Uterus (tissue), 4 donors: Measurements from ENCODE around the gene GIMAP8. TPM values are rescaled to one million over a fixed set of nuclear protein-coding genes. Genes with fewer than 3 reads are reported as not detected.

Source experiments
- DNase-seq, 2 donors: peaks; one replicate each; pipeline ENCODE4 v3.0.0-alpha.2; 2019 to 2020
- H3K27ac ChIP-seq, 2 donors: fragments of 200-600 bp; sonication (generic); 1 replicate in 1 of 2; 2 replicates in 1 of 2; pipeline ENCODE4 v1.5.1; 2016 to 2018
- H3K27me3 ChIP-seq, 2 donors: fragments of 200-600 bp; sonication (generic); one replicate each; pipeline ENCODE4 v1.5.1; 2018 to 2019; ENCODE audit warnings: control low read depth in 1 of 2
- H3K36me3 ChIP-seq, 2 donors: fragments of 200-600 bp; sonication (generic); one replicate each; pipeline ENCODE4 v1.5.1; 2019; ENCODE audit warnings: control low read depth in 1 of 2
- H3K4me1 ChIP-seq, 2 donors: fragments of 200-600 bp; sonication (generic); one replicate each; pipeline ENCODE4 v1.5.1; 2018 to 2019; ENCODE audit warnings: control low read depth in 1 of 2
- H3K4me3 ChIP-seq, 2 donors: fragments of 200-600 bp; sonication (generic); 1 replicate in 1 of 2; 2 replicates in 1 of 2; pipeline ENCODE4 v1.5.1; 2018 to 2019; ENCODE audit warnings: mild to moderate bottlenecking in 1 of 2
- H3K9me3 ChIP-seq, 2 donors: fragments of 200-600 bp; sonication (generic); one replicate each; pipeline ENCODE4 v1.5.1; 2019; ENCODE audit warnings: control low read depth in 1 of 2
- CTCF ChIP-seq, 4 experiments: fragments of 200-600 bp in 2 of 4; fragments of 450-650 bp in 2 of 4; sonication (generic) in 2 of 4; IDR thresholded peaks; one replicate each; pipeline ENCODE4 v1.5.1; 2016 to 2019; ENCODE audit warnings: antibody characterized with exemption in 4 of 4, mild to moderate bottlenecking in 2 of 4, moderate library complexity in 1 of 4
- POLR2A ChIP-seq, 2 donors: fragments of 450-650 bp; IDR thresholded peaks; one replicate each; pipeline ENCODE4 v1.6.1; 2016; ENCODE audit warnings: antibody characterized with exemption in 2 of 2, mild to moderate bottlenecking in 1 of 2, moderate library complexity in 1 of 2
- intact Hi-C: fragments of 100-400 bp; cut with DNase I; formaldehyde crosslinking; loops from one replicate; pipeline ENCODE4 v1.15.1; 2023; ENCODE audit warnings: low total_unique reads
- total RNA-seq, 4 donors: library from RNA; depleted of rRNA in 3 of 4; stranded (reverse); fragments of >200 nt in 3 of 4; gene quantifications; one replicate each; pipeline versions ENCODE4 v1.1.0 to v1.2.4, GENCODE V29; 2014 to 2023
- donor health status: DM: yes; HTN: yes; CAD: no.

The GIMAP8 gene
- total RNA-seq, 4 donors from 2014 or later, result 16.7 to 47.7 (median 25.6) TPM

GRCh38 chr7:150405584-150406311 is 44.7 kb upstream of the GIMAP8 start:
- peaks cover 8 to 9% of the 10 kb centered on the region in 2 donors for H3K4me1 ChIP-seq
- intact Hi-C loops, result no loop called here
- H3K9me3 ChIP-seq, result no peaks in the 10 kb centered on the region
- no peaks in the 10 kb centered on the region for H3K27me3 ChIP-seq
- TF ChIP-seq POLR2A (IDR thresholded peaks at IDR 0.05) (no peak), CTCF (IDR thresholded peaks at IDR 0.05) (no peak)
- no peaks in the 10 kb centered on the region for H3K36me3 ChIP-seq
- H3K4me3 ChIP-seq, result peak overlapping the region; percentile 63 to 80
- no peak for DNase-seq
- peak overlapping the region; percentile 98 to 99 for H3K27ac ChIP-seq

DNA sequence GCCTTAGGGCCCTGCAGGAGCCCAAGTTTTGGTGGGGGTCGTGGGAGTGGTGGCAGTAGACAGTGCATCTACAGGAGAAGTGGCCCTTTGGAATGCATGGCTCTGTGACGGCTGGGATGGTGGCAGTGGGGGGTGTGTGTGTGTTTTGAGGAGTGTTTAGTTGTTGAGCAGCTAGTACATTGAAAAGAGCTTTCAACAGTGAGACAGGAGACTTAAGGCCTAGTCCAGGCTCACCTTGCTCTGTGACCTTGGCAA is 44.2 kb upstream of the GIMAP8 start:
- peak overlapping the region; percentile 63 to 80 for H3K4me3 ChIP-seq
- no peaks in the 10 kb centered on the region for H3K36me3 ChIP-seq
- H3K27me3 ChIP-seq, result no peaks in the 10 kb centered on the region
- intact Hi-C loops, result no loop called here
- H3K27ac ChIP-seq, result peak overlapping the region; percentile 98 to 99
- DNase-seq, result no peak
- no peak for TF ChIP-seq CTCF (IDR thresholded peaks at IDR 0.05)
- no peak for TF ChIP-seq POLR2A (IDR thresholded peaks at IDR 0.05)
- H3K9me3 ChIP-seq, result no peaks in the 10 kb centered on the region
- peaks cover 8 to 9% of the 10 kb centered on the region in 2 donors for H3K4me1 ChIP-seq

- Histone ChIP-seq H3K27ac (peak overlapping the region; percentile 98 to 99), H3K27me3 (no peaks in the 10 kb centered on the region)
- intact Hi-C loops, result no loop called here
These were observed 43.6 kb upstream of the GIMAP8 start for GRCh38 chr7:150406567-150407421.

GRCh38 chr7:150407588-150408392 is 42.6 kb upstream of the GIMAP8 start:
- Histone ChIP-seq H3K4me3 (no peak overlapping the region), H3K27me3 (no peaks in the 10 kb centered on the region), H3K9me3 (no peaks in the 10 kb centered on the region), H3K36me3 (no peaks in the 10 kb centered on the region), H3K4me1 (peaks cover 8 to 9% of the 10 kb centered on the region in 2 donors), H3K27ac (peak overlapping the region in 1 of 2 donors; percentile 98)
- TF ChIP-seq POLR2A (IDR thresholded peaks at IDR 0.05), result no peak
- TF ChIP-seq CTCF (IDR thresholded peaks at IDR 0.05), result no peak
- intact Hi-C loops, result no loop called here
- DNase-seq, result no peak

More at GRCh38 chr7:150406567-150407421, 43.6 kb upstream of the GIMAP8 start:
- H3K9me3 ChIP-seq, result no peaks in the 10 kb centered on the region
- peak overlapping the region in 1 of 2 donors; percentile 80 for H3K4me3 ChIP-seq
- H3K36me3 ChIP-seq, result no peaks in the 10 kb centered on the region
- TF ChIP-seq POLR2A (IDR thresholded peaks at IDR 0.05) (no peak), CTCF (IDR thresholded peaks at IDR 0.05) (no peak)
- peaks cover 8 to 9% of the 10 kb centered on the region in 2 donors for H3K4me1 ChIP-seq
- DNase-seq, result no peak
